Esophagus muscularis mucosa (tissue), 4 donors: Measurements from ENCODE around the gene ETFA. TPM values are rescaled to one million over a fixed set of nuclear protein-coding genes. Genes with fewer than 3 reads are reported as not detected.

ENCODE experiments used
- DNase-seq: peaks from one replicate; pipeline ENCODE4 v3.0.0-alpha.2; 2017; ENCODE audit errors: extremely low spot score
- H3K27ac ChIP-seq, 4 donors: fragments of 200-600 bp; sonication (generic); replicated peaks in 1 of 4; 1 replicate in 3 of 4; 2 replicates in 1 of 4; pipeline ENCODE4 v1.5.1; 2016 to 2019; ENCODE audit warnings: mild to moderate bottlenecking in 1 of 4
- H3K27me3 ChIP-seq, 4 donors: fragments of 200-600 bp; sonication (generic); one replicate each; pipeline versions ENCODE4 v1.5.1 to v1.6.0; 2016 to 2019
- H3K36me3 ChIP-seq, 4 donors: fragments of 200-600 bp; sonication (generic); one replicate each; pipeline ENCODE4 v1.5.1; 2016 to 2019
- H3K4me1 ChIP-seq, 4 donors: fragments of 200-600 bp; sonication (generic); one replicate each; pipeline ENCODE4 v1.5.1; 2016 to 2019
- H3K4me3 ChIP-seq, 4 donors: fragments of 200-600 bp; sonication (generic); 1 replicate in 2 of 4; 2 replicates in 2 of 4; pipeline ENCODE4 v1.5.1; 2016 to 2019; ENCODE audit warnings: mild to moderate bottlenecking in 4 of 4, moderate library complexity in 1 of 4
- H3K9me3 ChIP-seq, 4 donors: fragments of 200-600 bp; sonication (generic); 1 replicate in 3 of 4; 2 replicates in 1 of 4; pipeline ENCODE4 v1.5.1; 2016 to 2019
- CTCF ChIP-seq, 3 experiments: fragments of 200-600 bp in 2 of 3; fragments of 450-650 bp in 1 of 3; sonication (generic) in 2 of 3; IDR thresholded peaks; one replicate each; pipeline ENCODE4 v1.5.1; 2017 to 2019; ENCODE audit warnings: antibody characterized with exemption in 3 of 3, mild to moderate bottlenecking in 2 of 3, moderate library complexity in 1 of 3
- EP300 ChIP-seq: sonication (generic); formaldehyde crosslinking; IDR thresholded peaks from one replicate; pipeline ENCODE4 v1.6.1; 2017; ENCODE audit warnings: antibody characterized with exemption
- POLR2A ChIP-seq: fragments of 450-650 bp; IDR thresholded peaks from one replicate; pipeline ENCODE4 v1.6.1; 2017; ENCODE audit warnings: antibody characterized with exemption, moderate library complexity, mild to moderate bottlenecking, low read depth
- POLR2AphosphoS5 ChIP-seq, 2 donors: sonication (generic); formaldehyde crosslinking; IDR thresholded peaks; one replicate each; pipeline ENCODE4 v1.6.1; 2017; ENCODE audit warnings: antibody characterized with exemption in 2 of 2
- WGBS: methylation state at CpG from one replicate; pipeline ENCODE4 v1.1.5; 2018; 5-methylcytosine and 5-hydroxymethylcytosine counted together
- intact Hi-C: fragments of 100-400 bp; cut with DNase I; formaldehyde crosslinking; loops from one replicate; pipeline ENCODE4 v1.15.1; 2023
- total RNA-seq, 4 donors: library from RNA; depleted of rRNA; stranded (reverse); fragments of >200 nt; gene quantifications; one replicate each; pipeline versions ENCODE4 v1.1.0 to v1.2.1, GENCODE V29; 2016

Gene ETFA
- total RNA-seq, 4 donors from 2014 or later = 98.7 to 137 (median 130) TPM

DNA sequence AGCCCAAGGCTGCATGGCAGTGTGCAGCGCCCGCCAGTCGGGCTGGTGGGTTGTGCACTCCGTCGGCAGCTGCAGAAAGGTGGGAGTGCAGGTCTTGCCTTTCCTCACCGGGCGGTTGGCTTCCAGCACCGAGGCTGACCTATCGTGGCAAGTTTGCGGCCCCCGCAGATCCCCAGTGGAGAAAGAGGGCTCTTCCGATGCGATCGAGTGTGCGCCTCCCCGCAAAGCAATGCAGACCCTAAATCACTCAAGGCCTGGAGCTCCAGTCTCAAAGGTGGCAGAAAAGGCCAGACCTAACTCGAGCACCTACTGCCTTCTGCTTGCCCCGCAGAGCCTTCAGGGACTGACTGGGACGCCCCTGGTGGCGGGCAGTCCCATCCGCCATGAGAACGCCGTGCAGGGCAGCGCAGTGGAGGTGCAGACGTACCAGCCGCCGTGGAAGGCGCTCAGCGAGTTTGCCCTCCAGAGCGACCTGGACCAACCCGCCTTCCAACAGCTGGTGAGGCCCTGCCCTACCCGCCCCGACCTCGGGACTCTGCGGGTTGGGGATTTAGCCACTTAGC is 29.6 kb upstream of the ETFA start:
- Histone ChIP-seq H3K4me1 (peaks cover 58 to 76% (median 75%) of the 10 kb centered on the region in 4 donors), H3K27me3 (peaks cover 0 to 99% (median 14%) of the 10 kb centered on the region in 4 donors), H3K27ac (no peak overlapping the region), H3K36me3 (peaks cover 0 to 26% (median 11%) of the 10 kb centered on the region in 4 donors), H3K9me3 (no peaks in the 10 kb centered on the region), H3K4me3 (peak overlapping the region; percentile 37 to 58 (median 51))
- 37% methylated on average over 18 of the region's 35 CpGs for WGBS
- intact Hi-C loops = no loop called here
- DNase-seq = no peak
- TF ChIP-seq CTCF (IDR thresholded peaks at IDR 0.05) (no peak), EP300 (no peak), POLR2A (no peak), POLR2AphosphoS5 (IDR thresholded peaks at IDR 0.05) (no peak)

DNA sequence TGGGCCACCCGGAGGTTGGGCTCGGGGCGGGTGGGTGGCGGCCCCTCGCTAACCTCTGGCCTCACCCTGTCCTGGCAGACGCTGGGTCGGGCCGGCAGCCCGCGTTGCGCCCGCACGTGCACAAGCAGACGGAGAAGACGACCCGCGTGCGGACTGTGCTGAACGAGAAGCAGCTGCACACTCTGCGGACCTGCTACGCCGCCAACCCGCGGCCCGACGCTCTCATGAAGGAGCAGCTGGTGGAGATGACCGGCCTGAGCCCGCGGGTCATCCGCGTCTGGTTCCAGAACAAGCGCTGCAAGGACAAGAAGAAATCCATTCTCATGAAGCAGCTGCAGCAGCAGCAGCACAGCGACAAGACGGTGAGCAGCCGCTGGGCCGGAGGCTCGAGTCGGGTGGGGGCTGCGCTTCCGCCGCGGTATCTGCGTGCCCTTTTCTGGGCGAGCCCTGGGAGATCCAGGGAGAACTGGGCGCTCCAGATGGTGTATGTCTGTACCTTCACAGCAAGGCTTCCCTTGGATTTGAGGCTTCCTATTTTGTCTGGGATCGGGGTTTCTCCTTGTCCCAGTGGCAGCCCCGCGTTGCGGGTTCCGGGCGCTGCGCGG is 29.0 kb upstream of the ETFA start:
- no peak for DNase-seq
- no peak for TF ChIP-seq EP300
- no peak for TF ChIP-seq CTCF (IDR thresholded peaks at IDR 0.05)
- TF ChIP-seq POLR2AphosphoS5 (IDR thresholded peaks at IDR 0.05) = no peak
- TF ChIP-seq POLR2A = no peak
- 9% methylated on average over 17 of the region's 53 CpGs for WGBS
- peaks cover 0 to 26% (median 11%) of the 10 kb centered on the region in 4 donors for H3K36me3 ChIP-seq
- peaks cover 0 to 99% (median 11%) of the 10 kb centered on the region in 4 donors for H3K27me3 ChIP-seq
- H3K9me3 ChIP-seq = no peaks in the 10 kb centered on the region
- peak overlapping the region; percentile 10 to 49 (median 24) for H3K27ac ChIP-seq
- H3K4me1 ChIP-seq = peaks cover 60 to 76% (median 75%) of the 10 kb centered on the region in 4 donors
- H3K4me3 ChIP-seq = peak overlapping the region; percentile 37 to 58 (median 51)
- intact Hi-C loops = no loop called here

GRCh38 chr15:76339305-76340197 is 28.3 kb upstream of the ETFA start:
- 44% methylated on average over 45 of the region's 48 CpGs for WGBS
- Histone ChIP-seq H3K4me1 (peaks cover 63 to 79% (median 78%) of the 10 kb centered on the region in 4 donors), H3K36me3 (peaks cover 0 to 26% (median 11%) of the 10 kb centered on the region in 4 donors), H3K9me3 (no peaks in the 10 kb centered on the region), H3K27me3 (peaks cover 0 to 99% (median 8%) of the 10 kb centered on the region in 4 donors), H3K4me3 (peak overlapping the region; percentile 37 to 58 (median 51)), H3K27ac (peak overlapping the region; percentile 10 to 78 (median 32))
- no peak for TF ChIP-seq POLR2A
- no peak for TF ChIP-seq CTCF (IDR thresholded peaks at IDR 0.05)
- TF ChIP-seq POLR2AphosphoS5 (IDR thresholded peaks at IDR 0.05) = no peak
- no peak for TF ChIP-seq EP300
- DNase-seq = no peak
- intact Hi-C loops = no loop called here

DNA sequence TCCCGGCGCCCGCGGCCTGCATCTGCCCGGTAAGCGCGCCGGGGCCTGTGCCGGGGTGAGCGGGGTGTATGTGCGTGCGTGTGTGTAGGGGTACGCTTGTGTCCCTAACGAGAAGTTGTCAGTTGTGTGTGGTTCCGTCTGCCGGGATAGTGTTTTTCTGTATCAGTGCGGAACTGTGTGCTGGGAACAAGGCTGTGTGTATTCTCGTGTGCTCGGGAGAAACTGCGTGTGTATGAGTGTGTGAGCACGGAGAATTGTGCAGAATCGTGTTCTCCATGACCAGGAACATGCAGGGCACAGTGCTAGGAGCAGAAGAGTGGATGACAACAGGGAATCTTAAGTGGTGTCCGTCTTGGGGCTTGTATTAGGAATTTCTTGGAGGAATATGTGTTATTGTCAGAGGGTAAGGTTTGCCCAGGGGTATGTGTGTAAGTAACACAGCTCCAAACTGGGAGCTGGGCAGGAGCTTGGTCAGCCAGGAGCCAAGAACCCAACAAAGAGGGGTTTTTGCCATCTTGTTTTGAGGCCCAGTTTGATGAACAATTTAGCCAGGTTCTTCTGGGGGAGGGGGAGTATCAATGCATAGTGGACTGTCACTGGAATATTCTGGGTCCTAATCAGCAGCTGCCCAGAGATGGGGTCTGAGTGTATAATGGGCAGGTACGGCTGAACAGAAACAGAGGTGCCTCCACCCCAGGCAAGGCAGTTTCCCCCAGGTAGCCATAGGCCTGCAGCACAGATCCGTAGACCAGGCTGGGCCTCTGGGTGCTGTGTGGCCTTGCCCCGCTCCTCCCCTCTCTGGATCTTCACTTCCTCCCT is 27.4 kb upstream of the ETFA start:
- intact Hi-C loops = no loop called here
- WGBS = 49% methylated on average over 11 of the region's 26 CpGs
- DNase-seq = no peak
- Histone ChIP-seq H3K36me3 (peaks cover 0 to 26% (median 11%) of the 10 kb centered on the region in 4 donors), H3K4me1 (peaks cover 63 to 79% (median 78%) of the 10 kb centered on the region in 4 donors), H3K27me3 (peaks cover 0 to 100% (median 8%) of the 10 kb centered on the region in 4 donors), H3K9me3 (no peaks in the 10 kb centered on the region), H3K4me3 (peak overlapping the region; percentile 52 to 68 (median 57)), H3K27ac (peak overlapping the region; percentile 78 to 82 (median 80))
- no peak for TF ChIP-seq POLR2A
- TF ChIP-seq EP300 = no peak
- no peak for TF ChIP-seq CTCF (IDR thresholded peaks at IDR 0.05)
- TF ChIP-seq POLR2AphosphoS5 (IDR thresholded peaks at IDR 0.05) = no peak
